GM21529 (cell line): ENCODE measurements around the gene IL17RA.
A peak's percentile ranks its signal among the peaks of the same experiment; 100 is the strongest.

Experiments
- ATAC-seq: cut with Tn5 transposase; IDR thresholded peaks from one replicate; pipeline ENCODE4 v1.9.1; 2021; ENCODE audit not compliant: unreplicated experiment

Gene IL17RA

DNA sequence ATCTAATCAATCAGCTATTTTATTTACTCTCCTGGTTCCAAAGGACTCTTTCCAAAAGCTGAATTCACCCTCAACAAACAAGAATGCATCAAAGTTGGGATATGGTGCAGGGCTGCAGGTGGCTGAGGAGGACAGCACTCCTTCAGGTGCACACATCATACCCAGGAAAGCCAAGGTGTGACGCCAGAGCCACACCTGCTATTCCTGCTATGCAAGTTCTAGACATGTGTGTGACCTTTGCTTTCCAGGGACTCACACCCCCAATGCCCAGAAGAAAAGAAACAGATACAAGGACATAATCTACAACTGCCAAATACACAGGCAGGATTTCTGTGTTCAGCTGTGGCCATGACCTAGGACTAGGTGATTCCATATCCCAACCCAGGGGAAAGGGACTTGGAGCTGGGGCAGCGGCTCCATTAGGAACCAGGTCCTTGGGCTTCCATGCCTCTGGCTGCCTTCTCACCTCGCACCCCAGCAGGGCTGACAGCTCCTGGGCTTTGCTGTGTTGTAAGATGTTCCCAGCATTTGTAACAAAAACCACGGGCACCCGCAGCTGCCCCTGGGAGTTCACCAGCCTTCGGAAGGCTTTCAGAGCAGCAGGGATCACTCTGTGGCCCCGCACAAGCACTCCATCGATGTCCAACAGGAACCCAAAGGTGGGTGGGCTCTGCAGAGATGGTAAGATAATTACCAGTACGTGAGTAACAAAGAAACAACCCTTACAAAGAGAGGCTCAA, 64.4 kb downstream of the IL17RA start:
- no peak for ATAC-seq

DNA sequence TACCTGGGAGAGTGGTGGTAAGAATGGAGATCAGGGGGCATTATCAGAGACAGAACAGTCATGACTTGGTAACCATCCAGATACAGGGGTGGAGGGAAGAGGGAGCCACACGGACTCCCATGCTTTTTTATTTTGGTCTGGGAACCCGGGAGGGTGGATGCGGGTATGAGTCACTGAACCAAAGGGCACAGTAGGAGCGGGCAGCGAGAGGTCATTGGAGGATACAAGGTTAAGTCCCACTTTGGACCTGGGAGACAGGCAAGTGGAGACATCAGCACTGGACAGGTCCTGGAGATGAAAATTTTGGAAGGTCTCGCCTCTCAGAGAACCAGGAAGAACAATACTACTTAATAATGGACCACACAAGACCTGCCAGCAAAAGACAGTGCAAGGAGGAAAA, 67.5 kb downstream of the IL17RA start:
- no peak for ATAC-seq

GRCh38 chr22:17152971-17153370, 68.2 kb downstream of the IL17RA start:
- no peak for ATAC-seq

DNA sequence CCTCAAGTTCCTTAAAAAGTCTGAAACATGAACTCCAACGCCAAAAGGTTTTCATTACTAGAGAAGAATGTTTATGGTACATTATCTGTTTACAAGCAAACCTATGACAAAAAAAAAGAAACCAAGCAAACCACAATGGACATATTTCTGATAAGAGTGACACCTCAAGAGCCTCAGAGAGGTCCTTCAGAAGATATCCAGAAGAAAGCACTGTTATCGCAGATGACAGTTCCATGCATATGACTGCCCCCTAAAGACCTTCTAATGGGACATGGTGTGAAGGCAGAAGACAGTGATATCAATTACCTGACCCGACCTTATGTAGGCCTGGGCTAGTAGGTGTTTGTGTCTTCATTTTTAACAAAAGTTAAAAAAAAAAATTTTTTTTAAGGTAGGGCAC, 71.1 kb downstream of the IL17RA start:
- no peak for ATAC-seq

- no peak for ATAC-seq
Observed at GRCh38 chr22:17157714-17158113, 72.9 kb downstream of the IL17RA start.

DNA sequence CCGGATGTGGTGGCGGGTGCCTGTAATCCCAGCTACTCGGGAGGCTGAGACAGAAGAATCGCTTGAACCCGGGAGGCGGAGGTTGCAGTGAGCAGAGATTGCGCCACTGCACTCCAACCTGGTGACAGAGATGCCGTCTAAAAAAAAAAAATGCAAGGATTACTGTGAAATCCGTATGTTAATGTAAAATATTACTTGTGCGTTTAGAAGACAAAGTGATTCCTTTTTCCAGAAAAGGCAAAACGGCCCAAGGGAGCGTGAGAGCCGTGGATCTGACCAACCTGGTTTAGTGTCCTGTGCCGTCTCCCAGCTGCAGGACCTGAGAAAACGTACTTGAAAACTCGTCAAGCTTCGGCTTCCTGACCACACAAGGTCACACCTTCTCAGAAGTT, 73.4 kb downstream of the IL17RA start:
- no peak for ATAC-seq

DNA sequence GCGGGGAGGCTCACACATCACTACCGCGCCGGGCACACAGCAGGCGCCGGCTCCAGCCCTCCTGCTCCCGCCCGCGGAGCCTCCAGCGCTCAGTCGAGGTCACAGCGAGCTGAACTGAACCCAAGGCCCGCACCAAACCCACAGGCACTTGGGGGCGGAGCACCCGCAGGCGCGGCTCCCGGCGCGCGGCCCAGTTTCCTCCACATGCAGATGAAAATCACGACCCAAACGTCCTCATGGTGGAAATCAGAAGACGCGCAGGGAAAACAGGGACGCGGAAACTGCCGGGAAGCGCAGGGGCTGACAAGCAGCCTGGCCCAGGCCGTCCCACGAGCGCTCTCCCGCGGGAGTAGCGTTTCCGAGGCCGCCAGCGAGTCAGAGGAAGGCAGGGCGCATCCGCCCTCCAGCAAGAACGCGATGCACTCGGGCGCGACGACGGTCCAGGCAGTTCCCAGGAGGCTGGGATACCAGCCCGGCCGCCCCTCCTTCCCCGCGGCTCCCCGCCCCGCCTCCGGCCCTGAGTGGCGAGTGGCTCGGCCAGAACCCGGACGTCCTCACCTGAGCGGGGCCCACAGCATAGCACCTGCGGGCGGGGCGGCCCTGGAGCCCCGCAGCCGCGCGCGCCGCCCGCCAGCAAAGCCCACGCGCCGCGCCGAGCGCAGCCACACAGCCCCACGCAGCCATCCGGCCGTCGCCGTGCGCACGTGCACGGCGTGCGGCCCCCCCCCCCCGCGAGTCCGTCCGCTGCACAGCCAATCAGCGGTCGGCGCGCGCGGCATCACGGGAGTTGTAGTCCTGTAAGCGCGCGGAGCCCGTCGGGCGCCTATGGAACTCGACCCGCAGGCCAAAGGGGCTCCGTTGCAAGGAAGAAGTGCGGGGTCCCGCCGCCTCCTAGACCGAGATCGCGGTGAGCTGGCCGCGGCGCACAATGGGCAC, 74.0 kb downstream of the IL17RA start, which contains the start of gene HDHD5:
HDHD5 (minus strand) TSS at position 710 of the 936 bp plus-strand sequence; CDS start at position 684, 26 bp downstream.
- ATAC-seq = peak; percentile 64

DNA sequence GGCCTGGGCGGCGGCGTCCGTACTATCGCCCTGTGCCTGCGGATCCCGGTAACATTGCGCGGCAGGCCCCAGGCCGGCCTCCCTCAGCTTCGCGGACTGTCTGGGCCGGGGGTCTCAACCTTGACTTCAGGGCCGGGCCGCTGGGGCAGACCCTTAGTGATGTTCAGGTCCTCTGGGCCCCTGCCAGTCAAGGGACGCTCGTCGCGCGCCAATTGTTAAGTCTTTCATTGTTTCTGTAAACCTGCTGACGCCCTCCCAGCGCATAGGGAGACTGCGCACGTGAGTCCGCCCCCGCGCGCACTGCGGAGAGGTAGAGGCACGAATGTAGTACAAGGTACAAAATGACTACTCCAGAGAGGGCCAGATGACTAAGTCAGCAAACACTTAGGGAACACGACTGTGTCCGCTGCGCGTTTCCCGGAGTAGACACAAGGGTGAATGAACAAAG, 74.7 kb downstream of the IL17RA start:
- peak; percentile 26 for ATAC-seq

DNA sequence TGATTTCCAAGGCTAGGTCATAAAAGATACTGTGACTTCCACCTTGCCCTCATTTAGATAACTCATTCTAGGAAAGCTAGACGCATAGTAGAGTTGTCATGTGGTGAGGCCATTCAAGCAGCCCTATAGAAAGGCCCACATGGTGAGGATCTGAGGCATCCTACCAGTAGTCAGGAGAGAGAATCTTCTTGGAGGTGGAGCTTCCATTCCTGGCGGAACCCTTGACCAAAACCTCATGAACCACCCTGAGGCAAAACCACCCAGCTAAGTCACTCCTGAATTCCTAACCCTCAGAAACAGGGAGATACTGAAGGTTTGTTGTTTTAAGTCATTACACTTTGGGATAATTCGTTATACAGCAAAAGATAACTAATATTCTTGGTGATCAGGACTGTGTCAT, 77.2 kb downstream of the IL17RA start:
- ATAC-seq = no peak

- no peak for ATAC-seq
Observed at GRCh38 chr22:17162731-17163130, 77.9 kb downstream of the IL17RA start.

DNA sequence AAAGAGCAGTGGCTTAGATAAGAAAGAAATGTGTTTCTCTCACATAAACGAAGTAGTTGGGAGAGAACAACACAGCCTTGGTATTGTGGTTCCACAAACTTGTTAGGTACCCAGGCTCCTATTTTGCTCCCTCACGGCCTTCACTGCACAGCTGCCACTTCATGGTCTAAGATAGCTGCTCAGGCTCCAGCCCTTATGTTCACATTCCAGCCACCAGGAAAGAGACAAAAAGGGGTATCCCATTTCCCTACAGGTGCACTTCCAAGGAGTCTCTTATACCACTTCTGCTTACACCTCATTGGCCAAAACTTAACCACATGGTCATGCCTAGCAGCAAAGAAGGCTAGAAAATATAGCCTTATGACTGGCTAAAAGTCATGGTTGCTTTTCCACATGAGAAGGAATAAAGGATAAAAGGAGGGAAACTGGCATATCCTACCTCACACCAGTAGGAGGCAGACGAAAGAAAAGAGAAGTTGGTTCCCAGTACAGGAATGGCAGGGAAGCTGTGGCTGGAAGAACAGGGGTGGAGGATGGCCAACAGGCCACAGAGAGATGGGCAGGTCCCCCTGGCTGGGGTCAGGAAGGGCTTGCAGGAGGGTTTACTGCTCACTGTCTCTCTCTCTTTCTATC, 79.7 kb downstream of the IL17RA start:
- ATAC-seq = no peak
